Transverse colon (tissue), 3 donors: ENCODE data around the gene TRDN.

ENCODE experiments used
- CTCF ChIP-seq, 5 experiments: fragments of 200-600 bp in 3 of 5; fragments of 450-650 bp in 2 of 5; sonication (generic) in 3 of 5; IDR thresholded peaks; 1 replicate in 2 of 5; 2 replicates in 3 of 5; pipeline ENCODE4 v1.5.1; 2016 to 2017; ENCODE audit warnings: antibody characterized with exemption in 5 of 5, inconsistent platforms in 3 of 5, mild to moderate bottlenecking in 2 of 5, moderate library complexity in 1 of 5
- EP300 ChIP-seq: sonication (generic); formaldehyde crosslinking; IDR thresholded peaks from one replicate; pipeline ENCODE4 v1.6.1; 2017; ENCODE audit warnings: antibody characterized with exemption, low read depth
- POLR2A ChIP-seq: fragments of 450-650 bp; IDR thresholded peaks from one replicate; pipeline ENCODE4 v1.6.1; 2016; ENCODE audit warnings: antibody characterized with exemption, mild to moderate bottlenecking, moderate library complexity

GRCh38 chr6:123171341-123172115 lies 465.2 kb downstream of the TRDN start:
- TF ChIP-seq CTCF (IDR thresholded peaks at IDR 0.05) = no peak
- no peak for TF ChIP-seq EP300
- no peak for TF ChIP-seq POLR2A
